Measurements from ENCODE around the gene SPP2.

The SPP2 gene

GRCh38 chr2:234078129-234078528, 27.6 kb downstream of the SPP2 start:
- in situ Hi-C loops (cut with MboI; ENCODE audit: low pct_unique_long_range_greater_than_20kb, low sequenced_read_pairs, unreplicated experiment) = loop anchor here (25.0 kb wide), 1 partner anchor 91 kb away; no protein-coding TSS in a partner anchor
- TF ChIP-seq CTCF (IDR thresholded peaks at IDR 0.05; ENCODE audit: extremely low read depth, insufficient read depth, missing control alignments) = no peak
- no peak for DNase-seq (ENCODE audit: low spot score)

- DNase-seq (ENCODE audit: low spot score) = no peak
- in situ Hi-C loops (cut with MboI; ENCODE audit: low pct_unique_long_range_greater_than_20kb, low sequenced_read_pairs, unreplicated experiment) = loop anchor here (25.0 kb wide), 1 partner anchor 95 kb away; no protein-coding TSS in a partner anchor
Observed at GRCh38 chr2:234081970-234082822, 31.7 kb downstream of the SPP2 start.

GRCh38 chr2:234083572-234084348, 33.3 kb downstream of the SPP2 start:
- in situ Hi-C loops (cut with MboI; ENCODE audit: low pct_unique_long_range_greater_than_20kb, low sequenced_read_pairs, unreplicated experiment) = loop anchor here (25.0 kb wide), 1 partner anchor 96 kb away; no protein-coding TSS in a partner anchor
- DNase-seq (ENCODE audit: low spot score) = no peak
- TF ChIP-seq CTCF (IDR thresholded peaks at IDR 0.05; ENCODE audit: extremely low read depth, insufficient read depth, missing control alignments) = no peak

More at GRCh38 chr2:234081970-234082822, 31.7 kb downstream of the SPP2 start:
- no peak for TF ChIP-seq CTCF (IDR thresholded peaks at IDR 0.05; ENCODE audit: extremely low read depth, insufficient read depth, missing control alignments)

- in situ Hi-C loops (cut with MboI; ENCODE audit: low pct_unique_long_range_greater_than_20kb, low sequenced_read_pairs, unreplicated experiment) = loop anchor here (25.0 kb wide), 1 partner anchor 104 kb away; no protein-coding TSS in a partner anchor
- no peak for DNase-seq (ENCODE audit: low spot score)
- TF ChIP-seq CTCF (IDR thresholded peaks at IDR 0.05; ENCODE audit: extremely low read depth, insufficient read depth, missing control alignments) = no peak
Observed at GRCh38 chr2:234091432-234091879, 41.0 kb downstream of the SPP2 start.

GRCh38 chr2:234091883-234092282, 41.4 kb downstream of the SPP2 start:
- no peak for TF ChIP-seq CTCF (IDR thresholded peaks at IDR 0.05; ENCODE audit: extremely low read depth, insufficient read depth, missing control alignments)
- DNase-seq (ENCODE audit: low spot score) = no peak
- in situ Hi-C loops (cut with MboI; ENCODE audit: low pct_unique_long_range_greater_than_20kb, low sequenced_read_pairs, unreplicated experiment) = loop anchor here (25.0 kb wide), 1 partner anchor 105 kb away; no protein-coding TSS in a partner anchor

- no peak for DNase-seq (ENCODE audit: low spot score)
- in situ Hi-C loops (cut with MboI; ENCODE audit: low pct_unique_long_range_greater_than_20kb, low sequenced_read_pairs, unreplicated experiment) = loop anchor here (25.0 kb wide), 1 partner anchor 105 kb away; no protein-coding TSS in a partner anchor
- no peak for TF ChIP-seq CTCF (IDR thresholded peaks at IDR 0.05; ENCODE audit: extremely low read depth, insufficient read depth, missing control alignments)
Observed at GRCh38 chr2:234092344-234092743, 41.8 kb downstream of the SPP2 start.
